ENCODE data around the gene MXRA8. TPM values are rescaled to one million over a fixed set of nuclear protein-coding genes. Genes with fewer than 3 reads are reported as not detected.

MXRA8 gene
- polyA plus RNA-seq, 1 donor = 346 TPM

- H3K4me1 ChIP-seq (ENCODE audit: control insufficient read depth, insufficient read depth, low read length) = peaks cover 12% of the 10 kb centered on the region
- no peak for DNase-seq
- H3K4me3 ChIP-seq (ENCODE audit: low read length) = no peak overlapping the region
- no peak overlapping the region for H3K27ac ChIP-seq (ENCODE audit: low read length)
- H3K27me3 ChIP-seq (ENCODE audit: control insufficient read depth, insufficient read depth, low read length) = no peaks in the 10 kb centered on the region
- peaks cover 55% of the 10 kb centered on the region for H3K36me3 ChIP-seq (ENCODE audit: control insufficient read depth, insufficient read depth, low read length)
- H3K9me3 ChIP-seq (ENCODE audit: control insufficient read depth, low read depth, low read length) = peaks cover 4% of the 10 kb centered on the region
- no CpG with 5 or more reads among the region's 22 CpGs for WGBS (ENCODE audit: insufficient coverage, low lambda C conversion rate)
Measured at GRCh38 chr1:1311107-1312104, 46.9 kb downstream of the MXRA8 start.

- peaks cover 4% of the 10 kb centered on the region for H3K9me3 ChIP-seq (ENCODE audit: control insufficient read depth, low read depth, low read length)
- no peak for DNase-seq
- no peaks in the 10 kb centered on the region for H3K27me3 ChIP-seq (ENCODE audit: control insufficient read depth, insufficient read depth, low read length)
- H3K36me3 ChIP-seq (ENCODE audit: control insufficient read depth, insufficient read depth, low read length) = peaks cover 55% of the 10 kb centered on the region
- H3K27ac ChIP-seq (ENCODE audit: low read length) = no peak overlapping the region
- peaks cover 20% of the 10 kb centered on the region for H3K4me1 ChIP-seq (ENCODE audit: control insufficient read depth, insufficient read depth, low read length)
- H3K4me3 ChIP-seq (ENCODE audit: low read length) = no peak overlapping the region
- WGBS (ENCODE audit: insufficient coverage, low lambda C conversion rate) = no CpG with 5 or more reads among the region's 21 CpGs
Measured at GRCh38 chr1:1310476-1311053, 47.8 kb downstream of the MXRA8 start.

- DNase-seq = no peak
- WGBS (ENCODE audit: insufficient coverage, low lambda C conversion rate) = no CpG with 5 or more reads among the region's 3 CpGs
- no peaks in the 10 kb centered on the region for H3K27me3 ChIP-seq (ENCODE audit: control insufficient read depth, insufficient read depth, low read length)
- peaks cover 25% of the 10 kb centered on the region for H3K4me1 ChIP-seq (ENCODE audit: control insufficient read depth, insufficient read depth, low read length)
- H3K9me3 ChIP-seq (ENCODE audit: control insufficient read depth, low read depth, low read length) = peaks cover 4% of the 10 kb centered on the region
- H3K27ac ChIP-seq (ENCODE audit: low read length) = no peak overlapping the region
- H3K36me3 ChIP-seq (ENCODE audit: control insufficient read depth, insufficient read depth, low read length) = peaks cover 52% of the 10 kb centered on the region
- peak overlapping the region; percentile 70 for H3K4me3 ChIP-seq (ENCODE audit: low read length)
Measured at GRCh38 chr1:1310109-1310385, 48.3 kb downstream of the MXRA8 start.

GRCh38 chr1:1309251-1310108 is 48.9 kb downstream of the MXRA8 start:
- no CpG with 5 or more reads among the region's 57 CpGs for WGBS (ENCODE audit: insufficient coverage, low lambda C conversion rate)
- Histone ChIP-seq H3K9me3 (ENCODE audit: control insufficient read depth, low read depth, low read length) (peaks cover 4% of the 10 kb centered on the region), H3K27ac (ENCODE audit: low read length) (no peak overlapping the region), H3K4me3 (ENCODE audit: low read length) (peak overlapping the region; percentile 70), H3K27me3 (ENCODE audit: control insufficient read depth, insufficient read depth, low read length) (no peaks in the 10 kb centered on the region), H3K36me3 (ENCODE audit: control insufficient read depth, insufficient read depth, low read length) (peaks cover 46% of the 10 kb centered on the region), H3K4me1 (ENCODE audit: control insufficient read depth, insufficient read depth, low read length) (peaks cover 30% of the 10 kb centered on the region)
- peak in 1 of 2 donors; percentile 48 for DNase-seq

GRCh38 chr1:1308756-1309250 is 49.6 kb downstream of the MXRA8 start:
- peaks cover 4% of the 10 kb centered on the region for H3K9me3 ChIP-seq (ENCODE audit: control insufficient read depth, low read depth, low read length)
- H3K27me3 ChIP-seq (ENCODE audit: control insufficient read depth, insufficient read depth, low read length) = no peaks in the 10 kb centered on the region
- peaks cover 39% of the 10 kb centered on the region for H3K36me3 ChIP-seq (ENCODE audit: control insufficient read depth, insufficient read depth, low read length)
- H3K4me3 ChIP-seq (ENCODE audit: low read length) = peak overlapping the region; percentile 70
- peak overlapping the region; percentile 73 for H3K27ac ChIP-seq (ENCODE audit: low read length)
- peak in 1 of 2 donors; percentile 46 for DNase-seq
- peaks cover 37% of the 10 kb centered on the region for H3K4me1 ChIP-seq (ENCODE audit: control insufficient read depth, insufficient read depth, low read length)
- WGBS (ENCODE audit: insufficient coverage, low lambda C conversion rate) = no CpG with 5 or more reads among the region's 66 CpGs

GRCh38 chr1:1307923-1308755 is 50.2 kb downstream of the MXRA8 start, which contains the start of the genes ACAP3 and PUSL1:
TSS of gene ACAP3 (minus strand) at chr1:1307930. CDS start at chr1:1307815, 115 bp downstream.
TSS of gene PUSL1 (plus strand) at chr1:1308597. CDS start at chr1:1308644, 47 bp downstream.
- no peaks in the 10 kb centered on the region for H3K27me3 ChIP-seq (ENCODE audit: control insufficient read depth, insufficient read depth, low read length)
- peaks cover 33% of the 10 kb centered on the region for H3K36me3 ChIP-seq (ENCODE audit: control insufficient read depth, insufficient read depth, low read length)
- peak; percentile 89 to 97 for DNase-seq
- peaks cover 4% of the 10 kb centered on the region for H3K9me3 ChIP-seq (ENCODE audit: control insufficient read depth, low read depth, low read length)
- peak within 1 kb of the TSS; percentile 94 for H3K27ac ChIP-seq (ENCODE audit: low read length)
- peak within 1 kb of the TSS; percentile 73 for H3K4me3 ChIP-seq (ENCODE audit: low read length)
- H3K4me1 ChIP-seq (ENCODE audit: control insufficient read depth, insufficient read depth, low read length) = peaks cover 42% of the 10 kb centered on the region
- no CpG with 5 or more reads among the region's 131 CpGs for WGBS (ENCODE audit: insufficient coverage, low lambda C conversion rate)

- H3K4me3 ChIP-seq (ENCODE audit: low read length) = peak overlapping the region; percentile 73
- H3K36me3 ChIP-seq (ENCODE audit: control insufficient read depth, insufficient read depth, low read length) = peaks cover 25% of the 10 kb centered on the region
- DNase-seq = no peak
- H3K4me1 ChIP-seq (ENCODE audit: control insufficient read depth, insufficient read depth, low read length) = peaks cover 42% of the 10 kb centered on the region
- H3K27me3 ChIP-seq (ENCODE audit: control insufficient read depth, insufficient read depth, low read length) = no peaks in the 10 kb centered on the region
- H3K9me3 ChIP-seq (ENCODE audit: control insufficient read depth, low read depth, low read length) = peaks cover 4% of the 10 kb centered on the region
- H3K27ac ChIP-seq (ENCODE audit: low read length) = peak overlapping the region; percentile 56
- no CpG with 5 or more reads among the region's 83 CpGs for WGBS (ENCODE audit: insufficient coverage, low lambda C conversion rate)
Measured at GRCh38 chr1:1307261-1307922, 51.0 kb downstream of the MXRA8 start.

GRCh38 chr1:1306661-1307260 is 51.6 kb downstream of the MXRA8 start:
- H3K4me1 ChIP-seq (ENCODE audit: control insufficient read depth, insufficient read depth, low read length) = peaks cover 42% of the 10 kb centered on the region
- no peaks in the 10 kb centered on the region for H3K27me3 ChIP-seq (ENCODE audit: control insufficient read depth, insufficient read depth, low read length)
- peak overlapping the region; percentile 56 for H3K27ac ChIP-seq (ENCODE audit: low read length)
- WGBS (ENCODE audit: insufficient coverage, low lambda C conversion rate) = no CpG with 5 or more reads among the region's 27 CpGs
- peaks cover 19% of the 10 kb centered on the region for H3K36me3 ChIP-seq (ENCODE audit: control insufficient read depth, insufficient read depth, low read length)
- H3K9me3 ChIP-seq (ENCODE audit: control insufficient read depth, low read depth, low read length) = peaks cover 4% of the 10 kb centered on the region
- peak; percentile 55 to 71 for DNase-seq
- peak overlapping the region; percentile 73 for H3K4me3 ChIP-seq (ENCODE audit: low read length)
